ENCODE results near the gene AKAP6. TPM values are rescaled to one million over a fixed set of nuclear protein-coding genes. Genes with fewer than 3 reads are reported as not detected.

AKAP6 gene
- total RNA-seq, 1 experiment from 2014 or later: 1.1 TPM

GRCh38 chr14:32559590-32559989, 230.5 kb downstream of the AKAP6 start:
- Histone ChIP-seq H3K9ac (ENCODE audit: extremely low read depth, insufficient read length, low read length) (no peak overlapping the region), H3K56ac (ENCODE audit: insufficient read length, low read depth, low read length) (no peak overlapping the region), H3T11ph (ENCODE audit: low read length) (no peak overlapping the region), H3K4me2 (ENCODE audit: insufficient read depth, insufficient read length, low read length) (no peak overlapping the region), H3K27ac (ENCODE audit: insufficient read length, low read depth, low read length) (no peak overlapping the region), H3K27me3 (ENCODE audit: insufficient read depth, low read length) (no peaks in the 10 kb centered on the region), H2BK120ac (ENCODE audit: low read depth, low read length, poor library complexity, severe bottlenecking) (no peak overlapping the region), H2BK15ac (ENCODE audit: low read depth, low read length) (no peak overlapping the region), H3K4ac (ENCODE audit: low read depth, low read length) (no peak overlapping the region), H3K79me2 (ENCODE audit: insufficient read depth, low read length) (no peaks in the 10 kb centered on the region), H4K5ac (ENCODE audit: insufficient read length, low read depth, low read length) (no peak overlapping the region), H3K23me2 (ENCODE audit: insufficient read length, low read depth, low read length, poor library complexity, severe bottlenecking) (no peaks in the 10 kb centered on the region), H2AFZ (ENCODE audit: low read length) (no peak overlapping the region), H2BK12ac (ENCODE audit: insufficient read length, low read depth, low read length) (no peak overlapping the region), H2AK5ac (ENCODE audit: insufficient read length, low read length) (no peak overlapping the region), H4K91ac (ENCODE audit: insufficient read length, low read depth, low read length) (no peak overlapping the region), H3K18ac (ENCODE audit: insufficient read length, low read depth, low read length) (no peak overlapping the region), H2BK5ac (ENCODE audit: insufficient read length, low read length) (no peak overlapping the region), H3K23ac (ENCODE audit: insufficient read length, low read depth, low read length) (no peak overlapping the region), H3K14ac (ENCODE audit: insufficient read depth, low read length) (no peak overlapping the region), H4K20me1 (ENCODE audit: control insufficient read depth, insufficient read depth, insufficient read length) (no peaks in the 10 kb centered on the region), H3K4me1 (ENCODE audit: insufficient read depth, low read length) (no peaks in the 10 kb centered on the region), H4K8ac (replicated peaks; ENCODE audit: insufficient read length, low read depth, low read length) (no peak overlapping the region), H3K9me3 (ENCODE audit: control insufficient read depth, low read depth, low read length) (no peaks in the 10 kb centered on the region), H3K79me1 (ENCODE audit: insufficient read depth, low read depth, low read length, poor library complexity, severe bottlenecking) (no peaks in the 10 kb centered on the region), H2BK20ac (ENCODE audit: low read depth, low read length, poor library complexity, severe bottlenecking) (no peak overlapping the region)
- no peaks in the 10 kb centered on the region; a peak in 1 of 5 replicates for H3K9me3 Mint-ChIP-seq
- H3K27me3 Mint-ChIP-seq (ENCODE audit: low read depth): no peaks in the 10 kb centered on the region; the same call in 1 of the 2 replicates
- WGBS (ENCODE audit: extremely low coverage, insufficient read length, low lambda C conversion rate): no CpG with 5 or more reads among the region's 1 CpG
- peaks cover 0 to 2% of the 10 kb centered on the region in 2 experiments; a peak in 1 of 4 replicates for H3K4me1 Mint-ChIP-seq
- no peak overlapping the region for H3K4me3 Mint-ChIP-seq
- no peak for DNase-seq
- no peak for TF ChIP-seq CTCF (conservative IDR thresholded peaks at IDR 0.05)
- H3K27ac Mint-ChIP-seq: no peak overlapping the region
- no peaks in the 10 kb centered on the region for H3K36me3 Mint-ChIP-seq (ENCODE audit: insufficient read depth in 1 of 3, low read depth in 3 of 3)

Data from H9 (cell line).